ENCODE data around the gene LDB2.
"Not testable (repeated sequence)": the region's sequence is repeated elsewhere in the genome, so short reads cannot be mapped to it uniquely, and the experiment has no call there.

LDB2 gene

DNA sequence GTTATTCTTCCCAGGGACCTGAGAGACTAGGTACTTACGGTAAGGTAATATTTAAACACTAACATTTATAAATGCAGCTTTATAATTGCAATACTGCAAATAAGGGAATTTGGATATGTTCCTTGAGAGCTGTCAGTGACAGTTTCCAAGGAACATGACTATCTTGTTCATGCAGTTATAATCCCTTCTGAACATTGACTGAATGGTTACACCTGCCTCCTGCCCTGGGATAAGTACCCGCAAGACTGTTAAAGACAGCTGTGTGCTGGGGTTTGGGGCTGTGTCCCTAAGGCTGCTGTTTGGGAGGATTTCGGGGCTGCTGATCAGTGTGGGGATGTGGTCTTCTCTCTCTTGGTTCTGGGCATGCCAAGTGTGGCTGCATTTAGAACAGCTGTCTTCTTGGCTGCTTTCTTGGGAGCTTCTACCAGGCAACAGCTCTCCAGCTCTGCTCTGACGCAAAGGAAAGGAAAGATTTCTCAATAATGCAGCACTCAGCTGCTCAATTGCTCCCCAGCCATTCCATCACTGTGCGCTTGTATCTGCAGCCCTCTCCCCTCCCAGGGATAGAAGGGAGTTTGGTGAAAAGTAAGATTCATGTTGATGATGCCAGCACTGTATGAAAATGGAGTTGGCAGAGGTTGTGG, 373.4 kb downstream of the LDB2 start:
- no peaks in the 10 kb centered on the region for H3K27me3 Mint-ChIP-seq
- CTCF ChIA-PET, result no interaction called here

DNA sequence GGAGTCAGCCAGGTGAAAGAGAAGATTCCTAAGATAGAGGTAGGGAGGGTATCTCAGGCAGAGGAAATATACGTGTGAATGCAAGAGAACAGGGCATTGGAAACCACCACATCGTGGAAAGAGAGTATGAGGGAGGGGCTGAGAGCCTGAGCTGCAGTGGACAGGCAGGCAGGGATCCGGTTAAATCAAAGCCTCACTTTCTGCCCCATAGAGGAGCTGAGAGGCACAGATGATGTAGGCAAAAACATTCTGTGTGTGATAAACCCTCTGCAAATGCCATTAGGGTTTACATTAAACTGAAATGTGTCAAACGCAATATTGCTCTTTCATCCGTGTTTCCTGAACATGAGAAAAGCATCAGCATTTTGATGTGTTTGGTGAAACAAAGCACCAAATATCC, 374.0 kb downstream of the LDB2 start:
- H3K4me3 Mint-ChIP-seq, result no peak overlapping the region
- H3K27ac Mint-ChIP-seq, result no peak overlapping the region
- H3K36me3 Mint-ChIP-seq, result no peaks in the 10 kb centered on the region
- no peaks in the 10 kb centered on the region for H3K27me3 Mint-ChIP-seq
- CTCF ChIA-PET, result no interaction called here
- no peaks in the 10 kb centered on the region for H3K9me3 Mint-ChIP-seq
- DNase-seq, result no peak
- H3K4me1 Mint-ChIP-seq, result no peaks in the 10 kb centered on the region

More for the DNA sequence above, 373.4 kb downstream of the LDB2 start:
- DNase-seq, result no peak
- H3K36me3 Mint-ChIP-seq, result no peaks in the 10 kb centered on the region
- no peak overlapping the region for H3K27ac Mint-ChIP-seq
- H3K4me1 Mint-ChIP-seq, result no peaks in the 10 kb centered on the region
- H3K9me3 Mint-ChIP-seq, result no peaks in the 10 kb centered on the region
- no peak overlapping the region for H3K4me3 Mint-ChIP-seq

DNA sequence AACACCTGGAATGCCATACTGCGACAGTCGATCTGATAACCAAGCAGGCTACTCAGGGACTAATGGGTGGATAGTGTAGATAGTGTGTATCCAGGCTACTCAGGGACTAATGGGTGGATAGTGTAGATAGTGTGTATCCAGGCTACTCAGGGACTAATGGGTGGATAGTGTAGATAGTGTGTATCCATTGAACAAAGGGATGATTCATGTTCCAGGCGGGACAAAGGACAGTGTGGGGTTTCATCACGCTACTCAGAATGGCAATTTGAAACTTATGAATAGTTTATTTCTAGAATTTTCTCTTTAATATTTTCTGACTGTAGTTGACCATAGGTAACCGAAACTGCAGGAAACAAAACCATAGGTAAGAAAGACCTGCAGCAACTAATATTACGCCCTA, 374.9 kb downstream of the LDB2 start:
- H3K36me3 Mint-ChIP-seq, CTCF ChIA-PET, H3K9me3 Mint-ChIP-seq, H3K4me1 Mint-ChIP-seq, H3K27me3 Mint-ChIP-seq, DNase-seq, H3K4me3 Mint-ChIP-seq, H3K27ac Mint-ChIP-seq: not testable (repeated sequence)

DNA sequence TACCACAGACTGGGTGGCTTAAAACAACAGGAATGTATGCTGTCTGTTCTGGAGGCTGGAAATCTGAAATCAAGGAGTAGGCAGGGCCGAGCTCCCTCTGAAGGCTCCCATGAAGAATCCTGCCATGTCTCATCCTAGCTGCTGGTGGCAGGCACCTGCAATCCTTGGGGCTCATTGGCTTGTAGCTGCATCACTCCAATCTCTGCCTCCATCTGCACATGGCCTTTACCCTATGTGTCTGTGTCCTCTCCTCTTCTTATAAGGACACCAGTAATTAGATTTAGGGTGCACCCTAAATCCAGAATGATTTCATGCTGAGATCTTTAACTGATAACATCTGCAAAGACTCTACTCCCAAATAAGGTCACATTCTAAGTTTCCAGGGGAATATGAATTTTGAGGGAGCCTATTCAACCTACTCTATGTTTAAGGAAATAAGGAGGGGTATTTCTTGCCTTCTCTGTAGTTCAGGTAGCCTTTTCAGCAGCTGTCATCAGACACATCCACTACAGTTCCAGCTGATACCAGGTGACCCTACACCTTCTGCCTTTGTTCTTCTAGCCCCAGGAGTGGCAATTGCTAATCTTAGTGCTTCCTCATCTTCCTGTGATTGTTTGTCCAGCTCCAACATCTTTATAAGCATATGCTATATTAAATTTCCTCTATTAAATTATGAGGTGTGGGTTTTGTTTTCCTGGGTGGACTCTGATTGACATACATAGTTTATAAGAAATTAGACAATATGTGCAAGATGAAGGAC, 377.1 kb downstream of the LDB2 start:
- H3K36me3 Mint-ChIP-seq, result no peaks in the 10 kb centered on the region
- H3K27me3 Mint-ChIP-seq, result no peaks in the 10 kb centered on the region
- H3K4me3 Mint-ChIP-seq, result no peak overlapping the region
- H3K9me3 Mint-ChIP-seq, result no peaks in the 10 kb centered on the region
- no peaks in the 10 kb centered on the region for H3K4me1 Mint-ChIP-seq
- H3K27ac Mint-ChIP-seq, result no peak overlapping the region
- no peak for DNase-seq
- CTCF ChIA-PET, result interaction anchor here (0.6 kb wide), 1 partner anchor 40 kb away, joined by 3 read pairs; no protein-coding TSS in a partner anchor

DNA sequence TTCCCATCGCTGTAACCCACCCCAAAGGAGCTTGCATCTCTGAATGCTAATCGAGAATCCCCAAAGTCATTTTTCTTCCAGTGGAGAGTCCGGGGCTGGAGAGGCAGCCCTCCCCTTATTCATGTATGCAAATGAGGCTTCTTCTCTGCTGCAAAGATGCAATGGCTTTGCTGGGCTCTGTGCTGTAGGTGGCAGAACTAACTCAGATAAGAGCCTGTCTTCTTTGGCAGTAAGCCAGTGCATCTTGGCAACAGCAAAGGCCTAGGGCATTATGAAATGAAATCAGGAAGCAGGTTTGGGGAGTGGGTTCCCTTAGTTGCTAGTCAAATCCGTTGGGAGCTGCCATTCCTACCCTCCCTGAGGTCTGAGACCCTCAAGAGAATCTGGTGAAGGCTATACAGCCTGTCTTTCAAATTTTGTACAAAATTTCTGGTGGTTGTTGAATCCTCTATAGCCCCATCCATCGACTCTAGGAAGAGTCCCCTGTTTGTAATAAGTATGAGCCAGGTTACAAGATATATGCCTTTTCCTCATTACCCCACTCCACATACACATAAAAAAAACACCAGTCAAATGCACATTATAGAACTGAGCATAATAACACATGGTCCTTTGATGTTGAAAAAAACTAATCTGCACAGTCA, 381.5 kb downstream of the LDB2 start:
- Mint-ChIP-seq H3K4me1 (no peaks in the 10 kb centered on the region), H3K36me3 (no peaks in the 10 kb centered on the region), H3K27me3 (no peaks in the 10 kb centered on the region), H3K9me3 (no peaks in the 10 kb centered on the region), H3K27ac (no peak overlapping the region), H3K4me3 (no peak overlapping the region)
- CTCF ChIA-PET, result no interaction called here
- no peak for DNase-seq

DNA sequence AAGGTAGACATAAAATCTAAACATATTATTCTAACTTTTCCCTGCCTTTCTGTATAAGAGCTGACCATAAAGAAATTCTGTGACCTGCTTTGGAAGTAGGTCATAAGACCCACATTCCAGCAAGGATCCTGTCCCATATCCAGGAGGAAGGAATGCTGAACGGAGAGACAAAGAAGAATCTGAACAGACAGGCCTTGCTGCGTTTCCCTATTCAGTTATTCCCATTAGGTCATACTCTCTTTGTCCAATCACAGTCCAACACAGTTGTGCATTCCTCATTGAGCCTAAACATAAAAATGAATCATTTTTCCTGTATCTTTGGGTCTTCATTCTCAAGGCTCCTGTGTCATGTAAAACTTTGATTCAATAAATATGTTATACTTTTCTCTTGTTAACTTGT, 384.6 kb downstream of the LDB2 start:
- no peak for DNase-seq
- Mint-ChIP-seq H3K36me3 (no peaks in the 10 kb centered on the region), H3K27ac (no peak overlapping the region), H3K4me3 (no peak overlapping the region), H3K27me3 (no peaks in the 10 kb centered on the region), H3K4me1 (no peaks in the 10 kb centered on the region), H3K9me3 (peaks cover 4% of the 10 kb centered on the region)
- CTCF ChIA-PET, result no interaction called here

DNA sequence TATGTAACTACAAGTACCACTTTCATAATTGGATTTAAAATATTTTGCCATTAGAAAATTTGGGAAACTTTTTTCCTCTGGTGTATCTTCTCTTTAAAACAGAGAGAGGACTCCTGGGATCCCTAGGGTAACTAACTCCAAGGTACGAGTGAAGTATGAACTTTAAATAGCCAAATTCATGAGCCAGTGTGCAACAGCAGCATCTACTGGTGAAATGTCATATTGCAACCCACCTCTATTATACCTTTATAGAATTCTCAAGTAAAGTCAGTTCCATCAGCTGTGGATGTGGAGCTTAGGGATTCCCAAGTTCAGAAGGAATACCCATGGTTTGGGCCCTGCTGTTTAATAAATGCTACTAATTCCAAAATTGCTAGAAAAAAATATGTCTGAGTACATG, 389.5 kb downstream of the LDB2 start:
- CTCF ChIA-PET, result no interaction called here
- Mint-ChIP-seq H3K27me3 (no peaks in the 10 kb centered on the region), H3K36me3 (no peaks in the 10 kb centered on the region), H3K27ac (no peak overlapping the region), H3K9me3 (peaks cover 11% of the 10 kb centered on the region), H3K4me3 (no peak overlapping the region), H3K4me1 (no peaks in the 10 kb centered on the region)
- no peak for DNase-seq

DNA sequence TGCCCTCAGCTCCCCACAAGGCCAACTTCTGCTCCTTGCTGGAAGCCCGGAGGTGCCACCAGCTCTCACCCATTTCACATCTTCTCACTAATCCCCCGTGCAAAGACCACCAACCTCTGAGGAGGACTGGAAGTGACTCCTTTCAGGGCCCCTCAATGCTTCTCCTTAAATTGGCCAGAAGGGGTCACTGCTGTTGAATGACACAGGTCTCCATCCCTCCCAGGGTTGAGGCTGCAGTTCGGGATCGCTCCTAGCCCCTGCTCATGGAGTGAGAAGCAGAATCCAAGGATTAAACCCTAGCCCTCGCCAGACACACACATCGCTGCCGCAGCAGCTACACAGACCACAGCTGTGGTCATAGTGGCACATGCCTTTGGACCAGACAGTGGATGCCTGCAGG, 392.7 kb downstream of the LDB2 start:
- no peaks in the 10 kb centered on the region for H3K27me3 Mint-ChIP-seq
- no peaks in the 10 kb centered on the region for H3K36me3 Mint-ChIP-seq
- H3K27ac Mint-ChIP-seq, result no peak overlapping the region
- H3K4me1 Mint-ChIP-seq, result no peaks in the 10 kb centered on the region
- peaks cover 11% of the 10 kb centered on the region for H3K9me3 Mint-ChIP-seq
- no peak overlapping the region for H3K4me3 Mint-ChIP-seq
- no peak for DNase-seq
- CTCF ChIA-PET, result no interaction called here

DNA sequence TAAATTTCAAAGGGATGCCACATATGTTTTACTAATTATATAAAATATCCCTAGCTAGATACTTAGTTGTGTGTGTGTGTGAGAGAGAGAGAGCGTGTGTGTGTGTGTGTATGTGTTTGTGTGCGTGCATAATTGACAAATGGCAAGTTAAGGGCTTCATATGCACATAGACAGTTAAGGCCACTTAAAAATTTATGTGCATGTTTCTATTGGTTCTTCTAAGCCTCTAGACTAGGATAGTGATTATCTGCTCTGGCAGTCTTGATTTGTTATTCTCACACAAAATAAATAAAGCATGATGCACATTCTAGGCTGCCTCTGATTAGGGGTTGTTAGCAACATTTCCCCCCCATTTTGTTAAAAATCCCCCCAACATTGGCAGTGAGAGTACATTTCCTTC, 393.2 kb downstream of the LDB2 start:
- no peak for DNase-seq
- Mint-ChIP-seq H3K36me3 (no peaks in the 10 kb centered on the region), H3K27me3 (no peaks in the 10 kb centered on the region), H3K27ac (no peak overlapping the region), H3K4me1 (no peaks in the 10 kb centered on the region), H3K4me3 (no peak overlapping the region), H3K9me3 (peaks cover 11% of the 10 kb centered on the region)
- CTCF ChIA-PET, result no interaction called here

DNA sequence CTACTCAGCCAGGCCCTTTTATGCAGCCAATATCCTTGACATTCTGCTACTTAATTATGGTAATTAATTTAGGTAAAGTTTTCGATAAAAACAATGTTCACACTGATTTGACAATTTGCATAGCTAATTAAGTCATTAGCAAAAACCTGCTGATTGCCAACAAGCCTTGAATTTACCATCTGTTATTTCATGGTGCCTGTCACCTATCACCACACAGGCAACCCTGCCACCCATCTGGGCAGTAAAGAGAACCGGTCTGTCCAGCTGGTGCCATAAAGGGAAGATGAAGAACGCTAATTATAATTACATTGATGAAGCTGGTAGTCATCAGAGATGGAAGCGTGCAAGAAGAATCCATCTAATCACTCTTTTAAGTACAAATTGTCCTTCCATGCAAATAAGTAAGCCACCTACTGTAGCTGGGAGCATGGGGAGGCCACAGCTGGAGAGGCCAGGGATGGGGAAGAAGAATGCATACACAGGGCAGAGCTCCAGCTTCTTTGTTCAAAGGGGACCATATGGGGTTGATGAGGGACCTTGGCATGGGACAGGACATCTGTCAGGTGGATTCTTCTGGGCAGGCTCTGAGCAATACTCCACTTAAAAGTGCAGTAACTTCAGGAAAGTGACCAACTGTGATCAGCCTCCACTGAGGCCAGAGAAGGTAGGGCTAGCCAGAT, 394.9 kb downstream of the LDB2 start:
- no peaks in the 10 kb centered on the region for H3K27me3 Mint-ChIP-seq
- CTCF ChIA-PET, result no interaction called here
- H3K9me3 Mint-ChIP-seq, result peaks cover 6% of the 10 kb centered on the region
- no peaks in the 10 kb centered on the region for H3K4me1 Mint-ChIP-seq
- no peak for DNase-seq
- H3K36me3 Mint-ChIP-seq, result no peaks in the 10 kb centered on the region
- H3K4me3 Mint-ChIP-seq, result no peak overlapping the region
- no peak overlapping the region for H3K27ac Mint-ChIP-seq

DNA sequence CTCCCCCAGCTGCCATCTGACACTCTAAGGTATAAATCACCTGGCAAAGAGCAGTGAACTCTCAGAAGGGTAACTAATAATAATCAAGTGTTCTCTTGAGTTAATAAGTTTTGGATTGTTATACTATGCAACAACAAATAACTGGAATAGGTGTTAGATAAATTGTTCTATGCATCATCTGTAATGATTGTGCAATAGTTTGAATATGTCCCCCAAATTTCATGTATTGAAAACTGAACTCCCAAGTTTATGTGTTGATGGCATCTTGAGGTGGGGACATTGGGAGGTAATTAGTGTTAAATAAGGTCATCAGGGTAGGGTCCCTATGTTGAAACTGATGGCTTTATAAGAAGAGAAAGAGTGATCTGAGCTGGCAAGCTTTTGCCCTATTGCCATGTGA, 399.5 kb downstream of the LDB2 start:
- no peaks in the 10 kb centered on the region for H3K4me1 Mint-ChIP-seq
- CTCF ChIA-PET, result no interaction called here

DNA sequence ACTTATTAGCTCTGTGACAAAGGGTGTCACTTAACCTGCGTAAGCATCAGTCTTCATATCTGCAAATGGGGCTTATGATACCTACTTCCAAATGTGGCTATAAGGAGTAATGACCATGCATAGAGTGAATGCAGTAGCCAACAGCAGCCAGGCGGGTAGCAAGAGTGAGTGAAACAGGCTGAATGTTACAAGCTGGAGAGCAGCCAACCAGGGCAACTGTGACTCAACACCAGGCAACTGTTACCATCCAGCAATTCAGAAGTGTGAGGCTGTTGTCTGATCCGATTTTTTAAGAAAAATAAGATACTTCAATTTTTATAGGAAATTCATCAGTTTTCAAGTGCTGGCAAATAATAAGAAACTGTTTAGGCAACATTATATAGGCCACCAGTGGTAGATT, 401.9 kb downstream of the LDB2 start:
- no peak for DNase-seq
- Mint-ChIP-seq H3K4me3 (no peak overlapping the region), H3K9me3 (no peaks in the 10 kb centered on the region), H3K4me1 (no peaks in the 10 kb centered on the region), H3K36me3 (no peaks in the 10 kb centered on the region), H3K27ac (no peak overlapping the region), H3K27me3 (no peaks in the 10 kb centered on the region)
- CTCF ChIA-PET, result no interaction called here

More for the DNA sequence above, 399.5 kb downstream of the LDB2 start:
- DNase-seq, result no peak
- H3K36me3 Mint-ChIP-seq, result no peaks in the 10 kb centered on the region
- H3K27ac Mint-ChIP-seq, result no peak overlapping the region
- H3K4me3 Mint-ChIP-seq, result no peak overlapping the region
- H3K27me3 Mint-ChIP-seq, result no peaks in the 10 kb centered on the region
- no peaks in the 10 kb centered on the region for H3K9me3 Mint-ChIP-seq

DNA sequence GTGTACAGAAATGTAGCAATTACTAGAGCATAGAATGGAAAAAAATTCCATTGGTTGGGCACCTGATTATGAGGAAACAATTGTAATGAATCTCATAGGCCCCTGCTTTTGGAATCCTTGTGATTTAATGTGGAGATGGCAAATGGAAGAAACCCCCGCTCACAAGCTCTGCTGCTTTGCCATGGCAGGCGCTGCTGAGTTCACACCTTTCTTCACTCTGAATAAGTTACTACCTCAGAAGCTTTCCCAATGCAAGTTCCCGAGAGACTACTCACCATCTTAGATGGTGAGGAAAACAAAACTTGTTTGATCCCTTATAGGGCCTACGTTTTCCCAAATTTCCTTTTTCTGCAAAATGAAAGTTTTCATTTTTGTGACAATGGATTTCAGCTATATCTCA, 405.6 kb downstream of the LDB2 start:
- Mint-ChIP-seq H3K4me3 (no peak overlapping the region), H3K27me3 (no peaks in the 10 kb centered on the region), H3K36me3 (no peaks in the 10 kb centered on the region), H3K9me3 (no peaks in the 10 kb centered on the region), H3K27ac (no peak overlapping the region), H3K4me1 (no peaks in the 10 kb centered on the region)
- CTCF ChIA-PET, result no interaction called here
- DNase-seq, result no peak

DNA sequence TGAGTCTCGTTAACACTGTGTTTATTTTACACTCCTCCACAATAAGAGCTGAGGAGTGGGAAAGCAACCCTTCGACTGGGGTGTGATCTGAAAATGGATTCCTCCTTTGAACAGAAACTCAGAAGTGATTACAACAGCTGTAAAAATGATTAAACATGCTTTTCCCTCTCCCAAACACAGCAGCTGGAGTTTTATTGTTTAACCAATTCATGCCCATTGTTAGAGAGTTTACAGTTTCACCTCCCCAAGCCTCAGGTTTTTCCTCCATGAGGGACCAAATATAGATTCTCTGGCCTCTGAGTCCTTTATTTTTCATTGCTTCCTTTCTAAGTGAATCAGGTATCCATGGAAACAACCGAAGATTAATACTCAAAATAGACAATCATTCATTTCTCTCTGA, 409.2 kb downstream of the LDB2 start:
- CTCF ChIA-PET, result no interaction called here
- no peaks in the 10 kb centered on the region for H3K36me3 Mint-ChIP-seq
- H3K4me1 Mint-ChIP-seq, result no peaks in the 10 kb centered on the region
- H3K9me3 Mint-ChIP-seq, result no peaks in the 10 kb centered on the region
- DNase-seq, result no peak
- no peak overlapping the region for H3K27ac Mint-ChIP-seq
- H3K27me3 Mint-ChIP-seq, result no peaks in the 10 kb centered on the region
- H3K4me3 Mint-ChIP-seq, result no peak overlapping the region

DNA sequence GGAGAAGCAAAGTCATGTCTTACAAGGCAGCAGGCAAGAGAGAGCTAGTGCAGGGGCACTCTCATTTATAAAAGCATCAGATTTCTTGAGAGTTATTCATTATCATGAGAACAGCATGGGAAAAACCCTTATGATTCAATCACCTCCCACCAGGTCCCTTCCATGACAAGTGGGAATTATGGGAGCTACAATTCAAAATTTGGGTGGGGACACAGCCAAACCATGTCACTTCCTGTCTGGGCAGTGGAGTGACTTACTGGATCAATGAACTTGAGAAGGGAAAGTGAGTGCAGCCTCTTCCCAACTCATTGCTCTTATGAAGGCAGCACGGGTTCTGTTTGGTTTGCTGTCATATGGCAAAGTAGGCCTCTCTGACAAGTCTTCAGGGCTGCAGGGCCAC, 410.4 kb downstream of the LDB2 start:
- Mint-ChIP-seq H3K27ac (no peak overlapping the region), H3K4me3 (no peak overlapping the region), H3K27me3 (no peaks in the 10 kb centered on the region), H3K9me3 (no peaks in the 10 kb centered on the region), H3K4me1 (no peaks in the 10 kb centered on the region), H3K36me3 (no peaks in the 10 kb centered on the region)
- CTCF ChIA-PET, result interaction anchor here (0.6 kb wide), 1 partner anchor 199 kb away, joined by 3 read pairs; no protein-coding TSS in a partner anchor
- DNase-seq, result no peak
